Endothelial cell of umbilical vein (primary cell): Measurements from ENCODE around the gene THEM5.

Experiments used
- CTCF ChIP-seq, 2 donors: IDR thresholded peaks; 1 replicate in 1 of 2; 2 replicates in 1 of 2; pipeline ENCODE4 v1.5.1; 2011; ENCODE audit warnings: low read length in 2 of 2, mild to moderate bottlenecking in 2 of 2, moderate library complexity in 2 of 2, control low read depth in 1 of 2, inconsistent platforms in 1 of 2, low read depth in 1 of 2; ENCODE audit not compliant: insufficient read depth in 1 of 2; ENCODE audit errors: extremely low read depth in 1 of 2
- EZH2 ChIP-seq: IDR thresholded peaks from 2 replicates; pipeline ENCODE4 v1.6.1; 2012; ENCODE audit warnings: borderline replicate concordance, low read depth, mild to moderate bottlenecking, moderate library complexity, low read length, inconsistent platforms; ENCODE audit not compliant: severe bottlenecking
- FOS ChIP-seq: IDR thresholded peaks from 2 replicates; pipeline ENCODE4 v1.6.1; 2011; ENCODE audit warnings: mild to moderate bottlenecking, low read length, moderate library complexity, borderline replicate concordance; ENCODE audit not compliant: insufficient read depth
- GATA2 ChIP-seq: IDR thresholded peaks from 2 replicates; pipeline ENCODE4 v1.7.0; 2011; ENCODE audit warnings: low read depth, mild to moderate bottlenecking, moderate library complexity, mixed read lengths, low read length; ENCODE audit not compliant: insufficient read length, insufficient read depth
- MYC ChIP-seq: IDR thresholded peaks from one replicate; pipeline ENCODE4 v1.6.1; 2011; ENCODE audit warnings: mild to moderate bottlenecking, low read depth, low read length
- POLR2A ChIP-seq: IDR thresholded peaks from 2 replicates; pipeline ENCODE4 v1.6.1; 2012; ENCODE audit warnings: low read depth, mild to moderate bottlenecking, control low read depth, low read length
- POLR2AphosphoS5 ChIP-seq: IDR thresholded peaks from 2 replicates; pipeline ENCODE4 v1.6.1; 2012; ENCODE audit warnings: low read depth, mild to moderate bottlenecking, control low read depth, low read length, moderate library complexity; ENCODE audit not compliant: insufficient read depth
- TF ChIP-seq, protein P1 (sequence below): IDR thresholded peaks from 2 replicates; pipeline ENCODE4 v1.6.1; 2011; ENCODE audit not compliant: insufficient read depth, insufficient read length

GRCh38 chr1:151806170-151806569 is 47.3 kb downstream of the THEM5 start:
- TF ChIP-seq MYC (no peak), CTCF (IDR thresholded peaks at IDR 0.05; ENCODE audit: extremely low read depth in 1 of 2, insufficient read depth in 1 of 2, low read depth in 1 of 2, low read length in 2 of 2) (no peak), POLR2A (no peak), POLR2AphosphoS5 (no peak), EZH2 (no peak), GATA2 (no peak), FOS (no peak)
- TF ChIP-seq, protein P1, sequence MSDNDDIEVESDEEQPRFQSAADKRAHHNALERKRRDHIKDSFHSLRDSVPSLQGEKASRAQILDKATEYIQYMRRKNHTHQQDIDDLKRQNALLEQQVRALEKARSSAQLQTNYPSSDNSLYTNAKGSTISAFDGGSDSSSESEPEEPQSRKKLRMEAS: no peak
